Brain pericyte (primary cell): ENCODE measurements around the gene C20orf96.
A peak's percentile ranks its signal among the peaks of the same experiment; 100 is the strongest.
"Not testable (repeated sequence)": the region's sequence is repeated elsewhere in the genome, so short reads cannot be mapped to it uniquely, and the experiment has no call there.

Source experiments
- DNase-seq: peaks from one replicate; pipeline ENCODE4 v3.0.0-alpha.2; 2012; ENCODE audit warnings: low read depth, low spot score

Gene C20orf96

GRCh38 chr20:278607-279571 lies 11.7 kb downstream of the C20orf96 start:
- peak; percentile 15 for DNase-seq

GRCh38 chr20:278181-278580 lies 12.4 kb downstream of the C20orf96 start:
- no peak for DNase-seq

GRCh38 chr20:277496-277781 lies 13.1 kb downstream of the C20orf96 start:
- DNase-seq: no peak

GRCh38 chr20:276620-277495 lies 13.7 kb downstream of the C20orf96 start:
- DNase-seq: no peak

GRCh38 chr20:275791-276190 lies 14.8 kb downstream of the C20orf96 start:
- DNase-seq: no peak

GRCh38 chr20:273884-274283 lies 16.7 kb downstream of the C20orf96 start:
- no peak for DNase-seq

GRCh38 chr20:272718-273117 lies 17.8 kb downstream of the C20orf96 start:
- DNase-seq: no peak

- DNase-seq: no peak
These were observed 19.0 kb downstream of the C20orf96 start for GRCh38 chr20:271528-271927.

- DNase-seq: no peak
These were observed 19.5 kb downstream of the C20orf96 start for GRCh38 chr20:271069-271468.

- DNase-seq: no peak
These were observed 20.0 kb downstream of the C20orf96 start for GRCh38 chr20:270517-270916.

- no peak for DNase-seq
These were observed 23.7 kb downstream of the C20orf96 start for GRCh38 chr20:266596-267562.

- no peak for DNase-seq
These were observed 26.8 kb downstream of the C20orf96 start for GRCh38 chr20:263701-264100.

- no peak for DNase-seq
These were observed 30.6 kb downstream of the C20orf96 start for GRCh38 chr20:259981-260380.

- DNase-seq: no peak
These were observed 31.6 kb downstream of the C20orf96 start for GRCh38 chr20:258963-259362.

- DNase-seq: no peak
These were observed 32.2 kb downstream of the C20orf96 start for GRCh38 chr20:258269-258858.

- no peak for DNase-seq
These were observed 33.1 kb downstream of the C20orf96 start, which contains the start of gene DEFB132 for GRCh38 chr20:257419-257818. Gene DEFB132 (plus strand): TSS chr20:257724. CDS start chr20:257779, 55 bp downstream.

GRCh38 chr20:253447-253846 lies 37.1 kb downstream of the C20orf96 start:
- DNase-seq: not testable (repeated sequence)

- no peak for DNase-seq
These were observed 37.7 kb downstream of the C20orf96 start for GRCh38 chr20:252801-253200.

- no peak for DNase-seq
These were observed 39.2 kb downstream of the C20orf96 start for GRCh38 chr20:251354-251753.

GRCh38 chr20:242905-243304 lies 47.6 kb downstream of the C20orf96 start:
- DNase-seq: no peak

- DNase-seq: no peak
These were observed 52.6 kb downstream of the C20orf96 start for GRCh38 chr20:237929-238328.
